HepG2 (cell line): ENCODE results near the gene PKP3.

Source experiments
- HBP1 ChIP-seq: IDR thresholded peaks from 2 replicates; pipeline ENCODE4 v1.6.1; 2016; ENCODE audit warnings: low read depth, control low read depth
- TCF7 ChIP-seq: sonication (generic); IDR thresholded peaks from 2 replicates; pipeline ENCODE4 v1.6.1; 2016; ENCODE audit warnings: antibody characterized with exemption, low read depth
- ZFP37 ChIP-seq: sonication (generic); formaldehyde crosslinking; IDR thresholded peaks from 2 replicates; pipeline ENCODE4 v1.4.0; 2020; ENCODE audit warnings: missing genetic modification reagents, borderline replicate concordance
- ZNF660 ChIP-seq: sonication (generic); formaldehyde crosslinking; IDR thresholded peaks from 2 replicates; pipeline ENCODE4 v1.5.1; 2020; ENCODE audit warnings: mild to moderate bottlenecking, low read depth, missing genetic modification reagents, borderline replicate concordance

DNA sequence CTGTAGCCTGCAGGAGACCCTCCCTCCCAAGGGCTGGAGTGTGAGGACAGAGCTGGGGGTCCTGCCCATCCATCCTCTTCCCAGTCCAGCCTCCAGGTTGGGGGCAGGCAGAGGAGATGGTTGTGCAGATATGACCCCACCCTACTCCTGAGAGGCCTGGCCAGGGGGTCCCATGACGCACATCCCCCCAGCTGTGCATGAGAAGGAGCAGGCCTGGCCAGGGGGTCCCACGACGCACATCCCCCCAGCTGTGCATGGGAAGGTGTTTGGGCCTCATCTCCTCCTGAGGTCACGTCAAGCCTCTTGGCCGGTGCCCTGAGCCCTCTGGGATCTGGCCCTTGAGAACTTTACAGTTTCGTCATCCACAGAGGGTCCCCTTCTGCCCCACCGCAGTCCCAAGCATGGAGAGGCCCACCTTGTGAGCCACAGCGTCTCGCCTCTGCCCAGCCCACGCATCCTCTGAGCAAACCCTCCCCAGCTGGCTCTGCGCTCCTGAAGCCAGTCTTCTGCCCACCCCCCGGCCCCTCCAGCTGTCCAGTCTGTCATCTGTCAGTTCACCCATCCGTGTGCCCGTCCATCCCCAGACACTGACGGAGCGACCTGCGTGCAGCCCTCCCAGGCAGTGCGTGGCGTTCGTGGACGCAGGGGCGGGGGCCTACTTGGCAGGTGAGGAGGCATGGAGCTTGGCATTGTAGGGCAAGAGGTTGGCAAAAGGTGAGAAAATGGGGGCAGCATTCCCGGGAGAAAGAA, 45.5 kb downstream of the PKP3 start:
- TF ChIP-seq ZFP37 (CRISPR knock-in tag) (no peak), TCF7 (no peak), ZNF660 (no peak), HBP1 (CRISPR knock-in tag) (no peak)
